Measurements from ENCODE around the gene PRMT9. TPM values are rescaled to one million over a fixed set of nuclear protein-coding genes. Genes with fewer than 3 reads are reported as not detected.

The PRMT9 gene
- total RNA-seq, 4 donors from 2014 or later: 5.9 to 11.1 (median 6.9) TPM

DNA sequence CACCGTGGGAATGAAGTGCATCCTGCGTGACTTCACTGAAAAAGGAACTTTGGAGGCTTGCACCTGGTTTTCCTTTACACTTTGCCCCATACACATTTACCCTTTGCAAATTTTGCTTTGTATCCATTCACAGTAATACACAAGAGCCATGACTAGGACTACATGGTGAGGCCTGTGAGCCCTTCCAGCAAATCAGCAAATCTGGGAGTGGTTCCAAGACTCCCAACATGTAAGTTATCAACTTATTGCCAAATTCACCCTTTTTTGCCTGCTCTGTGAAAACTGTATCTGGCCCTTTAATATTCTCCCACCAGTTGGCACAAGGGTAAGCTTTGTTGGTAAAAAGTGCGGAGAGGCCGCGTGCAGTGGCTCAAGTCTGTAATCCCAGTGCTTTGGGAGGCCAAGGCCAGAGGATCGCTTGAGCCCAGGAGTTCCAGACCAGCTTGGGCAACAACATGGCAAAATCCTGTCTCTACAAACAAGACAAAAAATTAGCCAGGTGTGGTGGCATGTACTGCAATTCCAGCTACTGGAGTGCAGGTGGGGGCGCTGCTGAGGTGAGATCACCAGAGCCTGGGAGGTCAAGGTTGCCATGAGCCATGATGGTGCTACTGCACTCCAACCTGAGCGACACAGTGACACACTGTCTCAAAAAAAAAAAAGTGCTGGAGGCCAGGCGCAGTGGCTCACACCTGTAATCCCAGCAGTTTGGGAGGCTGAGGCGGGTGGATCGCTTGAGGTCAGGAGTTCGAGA, 5.0 kb downstream of the PRMT9 start:
- Histone ChIP-seq H3K4me1 (peaks cover 0 to 9% (median 2%) of the 10 kb centered on the region in 4 donors), H3K36me3 (peaks cover 0 to 18% (median 0%) of the 10 kb centered on the region in 3 donors), H3K27me3 (no peaks in the 10 kb centered on the region), H3K9me3 (no peaks in the 10 kb centered on the region), H3K27ac (no peak overlapping the region), H3K4me3 (no peak overlapping the region)
- TF ChIP-seq POLR2A (IDR thresholded peaks at IDR 0.05): no peak
- TF ChIP-seq EP300 (IDR thresholded peaks at IDR 0.05): no peak
- 92 to 97% methylated on average over 12 of the region's 12 CpGs for WGBS, 2 donors
- no peak for DNase-seq (ENCODE audit: low spot score in 2 of 2)

DNA sequence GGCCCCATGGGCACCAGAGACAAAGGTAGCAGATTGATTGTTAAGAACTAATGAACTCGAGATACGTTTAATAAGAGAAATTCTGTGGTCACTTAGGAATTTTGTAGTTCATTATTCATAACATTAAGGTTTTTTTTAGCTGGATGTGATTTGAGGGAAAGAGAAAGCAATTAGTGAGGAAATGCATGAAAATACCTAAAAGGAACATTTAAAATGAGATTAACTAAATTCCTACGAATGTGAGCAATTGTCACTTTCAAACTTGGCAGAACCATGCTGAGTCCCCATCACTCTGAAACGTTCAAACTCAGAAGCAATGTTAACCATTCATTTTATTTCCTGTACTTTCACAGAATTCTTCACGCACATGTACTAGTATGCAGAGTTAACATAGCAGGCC, 5.9 kb downstream of the PRMT9 start:
- no peak for TF ChIP-seq EP300 (IDR thresholded peaks at IDR 0.05)
- TF ChIP-seq, protein P1, sequence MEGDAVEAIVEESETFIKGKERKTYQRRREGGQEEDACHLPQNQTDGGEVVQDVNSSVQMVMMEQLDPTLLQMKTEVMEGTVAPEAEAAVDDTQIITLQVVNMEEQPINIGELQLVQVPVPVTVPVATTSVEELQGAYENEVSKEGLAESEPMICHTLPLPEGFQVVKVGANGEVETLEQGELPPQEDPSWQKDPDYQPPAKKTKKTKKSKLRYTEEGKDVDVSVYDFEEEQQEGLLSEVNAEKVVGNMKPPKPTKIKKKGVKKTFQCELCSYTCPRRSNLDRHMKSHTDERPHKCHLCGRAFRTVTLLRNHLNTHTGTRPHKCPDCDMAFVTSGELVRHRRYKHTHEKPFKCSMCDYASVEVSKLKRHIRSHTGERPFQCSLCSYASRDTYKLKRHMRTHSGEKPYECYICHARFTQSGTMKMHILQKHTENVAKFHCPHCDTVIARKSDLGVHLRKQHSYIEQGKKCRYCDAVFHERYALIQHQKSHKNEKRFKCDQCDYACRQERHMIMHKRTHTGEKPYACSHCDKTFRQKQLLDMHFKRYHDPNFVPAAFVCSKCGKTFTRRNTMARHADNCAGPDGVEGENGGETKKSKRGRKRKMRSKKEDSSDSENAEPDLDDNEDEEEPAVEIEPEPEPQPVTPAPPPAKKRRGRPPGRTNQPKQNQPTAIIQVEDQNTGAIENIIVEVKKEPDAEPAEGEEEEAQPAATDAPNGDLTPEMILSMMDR (IDR thresholded peaks at IDR 0.05): no peak
- TF ChIP-seq POLR2A (IDR thresholded peaks at IDR 0.05): no peak
- WGBS, 2 donors: 52 to 55% methylated on average over 5 of the region's 5 CpGs
- H3K4me1 ChIP-seq: peaks cover 0 to 7% (median under 1%) of the 10 kb centered on the region in 4 donors
- H3K27me3 ChIP-seq: no peaks in the 10 kb centered on the region
- peaks cover 0 to 18% (median 0%) of the 10 kb centered on the region in 3 donors for H3K36me3 ChIP-seq
- no peaks in the 10 kb centered on the region for H3K9me3 ChIP-seq
- no peak overlapping the region for H3K27ac ChIP-seq
- no peak overlapping the region for H3K4me3 ChIP-seq
- DNase-seq (ENCODE audit: low spot score in 2 of 2): no peak

DNA sequence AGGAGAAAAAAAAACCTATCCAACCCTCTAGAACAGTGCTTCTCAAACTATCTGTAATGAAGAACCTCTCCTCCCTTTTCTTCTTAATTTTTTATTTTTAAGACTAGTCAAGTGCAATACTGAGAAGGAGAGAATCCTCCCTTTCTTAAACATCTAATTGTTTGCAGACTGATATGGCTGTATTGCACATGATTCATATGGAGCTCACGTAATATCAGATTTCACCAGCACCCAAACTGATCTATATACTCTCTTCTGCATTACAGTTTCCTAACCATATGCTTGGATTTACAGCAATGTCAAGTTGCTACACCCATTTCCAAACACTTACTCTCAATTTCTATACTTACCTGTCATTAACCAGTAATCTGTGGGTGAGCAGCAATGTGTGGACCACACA, 9.5 kb downstream of the PRMT9 start:
- Histone ChIP-seq H3K36me3 (peaks cover 0 to 33% (median 0%) of the 10 kb centered on the region in 3 donors), H3K4me1 (no peaks in the 10 kb centered on the region), H3K9me3 (no peaks in the 10 kb centered on the region), H3K27ac (no peak overlapping the region), H3K4me3 (no peak overlapping the region), H3K27me3 (no peaks in the 10 kb centered on the region)
- TF ChIP-seq, protein P1 (IDR thresholded peaks at IDR 0.05): no peak
- no peak for TF ChIP-seq EP300 (IDR thresholded peaks at IDR 0.05)
- TF ChIP-seq POLR2A (IDR thresholded peaks at IDR 0.05): no peak
- 92 to 98% methylated on average over 1 of the region's 1 CpG for WGBS, 2 donors
- no peak for DNase-seq (ENCODE audit: low spot score in 2 of 2)

DNA sequence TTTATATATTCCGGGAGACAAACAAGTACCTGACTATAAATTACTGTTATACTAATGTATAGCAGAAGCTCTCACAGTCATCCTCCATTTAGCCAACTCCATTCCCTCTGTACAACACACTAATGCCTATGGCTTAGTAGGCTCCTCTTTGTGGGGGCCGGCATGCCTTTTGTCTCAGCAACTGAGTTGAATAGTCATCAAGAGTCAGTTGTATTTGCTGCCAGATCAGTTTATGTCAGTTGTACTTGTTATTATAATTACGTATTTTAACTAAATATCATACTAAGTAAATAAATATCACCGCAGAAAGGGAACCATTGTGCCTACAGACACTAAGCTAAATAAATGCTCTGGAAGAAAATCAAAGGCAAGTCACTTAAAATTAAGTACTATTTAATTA, 9.9 kb downstream of the PRMT9 start:
- no peak for DNase-seq (ENCODE audit: low spot score in 2 of 2)
- TF ChIP-seq, protein P1 (IDR thresholded peaks at IDR 0.05): no peak
- TF ChIP-seq EP300 (IDR thresholded peaks at IDR 0.05) (no peak), POLR2A (IDR thresholded peaks at IDR 0.05) (no peak)
- no peaks in the 10 kb centered on the region for H3K4me1 ChIP-seq
- no peak overlapping the region for H3K27ac ChIP-seq
- no peaks in the 10 kb centered on the region for H3K9me3 ChIP-seq
- no peak overlapping the region for H3K4me3 ChIP-seq
- WGBS, 2 donors: 54 to 71% methylated on average over 4 of the region's 4 CpGs
- no peaks in the 10 kb centered on the region for H3K27me3 ChIP-seq
- peaks cover 0 to 33% (median 0%) of the 10 kb centered on the region in 3 donors for H3K36me3 ChIP-seq

DNA sequence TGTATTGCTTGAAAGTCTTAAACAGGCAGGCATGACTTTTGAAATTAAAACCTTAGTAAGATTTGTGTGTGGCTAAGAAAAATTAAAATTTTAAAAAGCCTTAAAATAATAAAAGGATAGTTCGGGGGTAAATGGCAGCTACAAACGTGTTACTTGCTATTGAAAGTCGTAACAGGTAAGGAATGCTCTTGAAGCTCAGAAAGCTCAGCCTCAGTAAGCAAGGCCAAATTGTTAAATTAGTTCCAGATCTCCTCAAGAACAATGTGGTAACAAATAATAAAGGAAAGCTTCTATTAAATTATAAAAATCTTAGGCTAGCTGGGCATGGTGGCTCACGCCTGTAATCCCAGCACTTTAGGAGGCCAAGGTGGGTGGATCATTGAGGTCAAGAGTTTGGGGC, 25.5 kb downstream of the PRMT9 start:
- no peak overlapping the region for H3K27ac ChIP-seq
- no peaks in the 10 kb centered on the region for H3K9me3 ChIP-seq
- 78 to 91% methylated on average over 4 of the region's 4 CpGs for WGBS, 2 donors
- TF ChIP-seq, protein P1 (IDR thresholded peaks at IDR 0.05): no peak
- TF ChIP-seq POLR2A (IDR thresholded peaks at IDR 0.05) (no peak), EP300 (IDR thresholded peaks at IDR 0.05) (no peak)
- no peak for DNase-seq (ENCODE audit: low spot score in 2 of 2)
- no peaks in the 10 kb centered on the region for H3K4me1 ChIP-seq
- no peaks in the 10 kb centered on the region for H3K27me3 ChIP-seq
- peaks cover 0 to 90% (median 0%) of the 10 kb centered on the region in 3 donors for H3K36me3 ChIP-seq
- H3K4me3 ChIP-seq: no peak overlapping the region
